Right ventricle myocardium inferior (tissue), 1 donor: ENCODE data around the gene NPAT. TPM values are rescaled to one million over a fixed set of nuclear protein-coding genes. Genes with fewer than 3 reads are reported as not detected.
A peak's percentile ranks its signal among the peaks of the same experiment; 100 is the strongest.

ENCODE experiments used
- ATAC-seq: fragments of 200-7000 bp; cut with Tn5 transposase; one replicate; pipeline ENCODE4 v1.9.1; 2020; ENCODE audit warnings: mild to moderate bottlenecking, moderate library complexity
- DNase-seq: peaks from one replicate; pipeline ENCODE4 v3.0.0; 2021; ENCODE audit errors: missing footprints
- intact Hi-C: fragments of 100-400 bp; cut with DNase I; formaldehyde crosslinking; loops from one replicate; pipeline ENCODE4 v1.11.0; 2022
- total RNA-seq: library from RNA; stranded (reverse); fragmentation: NEBNext Ultra II Directional; extraction: Animal tissue kit (Norgen Biotek cat#: 25700); gene quantifications from one replicate; pipeline ENCODE4 v1.2.1, GENCODE V29; 2021
- donor health status: DM: no; HTN: yes; CAD: no; lungs with severe emphysema.

NPAT gene
- total RNA-seq, 1 donor from 2014 or later = 7.4 TPM

DNA sequence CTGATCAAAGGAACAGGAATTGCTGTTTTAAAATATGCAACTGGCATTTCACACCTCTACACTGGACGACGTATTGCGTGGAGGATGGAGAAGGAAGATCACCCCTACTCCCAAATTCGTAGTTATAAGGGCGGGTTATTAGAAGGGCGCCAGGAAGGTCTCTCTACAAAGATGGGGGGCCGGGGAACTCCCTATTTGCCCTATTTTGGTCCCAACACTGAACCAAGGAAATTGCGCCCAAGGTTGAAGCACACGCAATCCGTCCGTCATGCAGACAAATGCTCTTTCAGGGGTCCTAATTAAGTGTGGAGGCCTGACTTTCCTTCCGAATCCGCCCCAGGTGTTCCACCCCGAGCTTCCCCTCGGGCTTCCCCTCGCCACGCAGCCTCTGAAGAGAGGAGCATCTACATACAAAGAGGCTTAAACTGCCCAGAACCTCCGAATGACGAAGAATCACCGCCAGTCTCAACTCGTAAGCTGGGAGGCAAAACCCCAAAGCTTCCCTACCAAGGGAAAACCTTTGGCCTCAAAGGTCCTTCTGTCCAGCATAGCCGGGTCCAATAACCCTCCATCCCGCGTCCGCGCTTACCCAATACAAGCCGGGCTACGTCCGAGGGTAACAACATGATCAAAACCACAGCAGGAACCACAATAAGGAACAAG is 396 bp downstream of the NPAT start:
- ATAC-seq (no peak), DNase-seq (no peak)
- intact Hi-C loops = loop anchor here (2.0 kb wide), 3 partner anchors 101 to 433 kb away; partner anchors contain the start of genes ACAT1 and C11orf65

DNA sequence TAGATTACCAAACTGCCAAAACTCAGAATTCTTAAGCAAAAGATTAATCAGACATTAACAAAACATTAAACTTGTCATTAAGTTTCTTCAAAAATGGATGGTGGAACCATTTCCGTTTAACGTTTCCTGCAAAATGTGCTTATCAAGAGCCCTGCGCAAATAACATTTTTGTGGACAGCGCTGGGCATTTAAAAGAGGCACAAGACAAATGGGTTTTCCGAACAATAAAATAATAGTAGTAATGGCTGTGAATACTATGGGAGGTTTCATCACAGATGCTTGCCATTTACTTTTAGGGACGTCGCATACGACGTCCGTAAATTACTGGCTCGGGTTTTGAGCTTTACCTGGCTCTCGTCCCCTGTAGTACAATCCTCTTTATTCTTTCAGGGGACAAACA is 1.1 kb downstream of the NPAT start:
- intact Hi-C loops = no loop called here
- no peak for DNase-seq
- ATAC-seq = no peak

DNA sequence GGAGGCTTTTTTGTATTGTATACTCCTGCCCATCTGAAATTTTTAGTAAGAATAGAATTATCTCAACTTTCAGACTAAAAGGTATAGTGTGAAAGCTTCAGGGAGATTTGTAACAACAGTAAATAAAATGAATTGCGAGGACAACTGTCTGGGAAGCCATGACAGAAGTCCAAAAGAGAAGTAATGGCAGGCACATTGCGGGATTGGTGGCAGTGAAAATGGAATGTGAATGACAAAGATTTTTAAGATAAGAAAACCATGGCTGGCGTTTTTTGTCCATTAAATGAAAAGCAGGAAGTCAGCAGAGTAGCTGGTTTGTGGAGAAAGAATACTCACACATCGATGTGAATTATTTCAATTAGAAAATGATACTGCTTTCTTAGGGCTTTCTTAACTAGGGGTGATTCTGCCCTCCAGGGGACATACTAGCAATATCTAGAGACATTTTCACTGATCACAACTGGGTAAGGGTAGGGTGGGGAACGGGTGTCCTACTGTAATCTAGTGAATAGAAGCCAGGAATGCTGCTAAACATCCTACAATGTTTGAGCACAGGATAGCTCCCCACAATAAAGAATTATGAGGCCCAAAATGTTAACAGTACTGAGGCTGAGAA is 1.6 kb downstream of the NPAT start:
- DNase-seq (no peak), ATAC-seq (no peak)
- intact Hi-C loops = no loop called here

DNA sequence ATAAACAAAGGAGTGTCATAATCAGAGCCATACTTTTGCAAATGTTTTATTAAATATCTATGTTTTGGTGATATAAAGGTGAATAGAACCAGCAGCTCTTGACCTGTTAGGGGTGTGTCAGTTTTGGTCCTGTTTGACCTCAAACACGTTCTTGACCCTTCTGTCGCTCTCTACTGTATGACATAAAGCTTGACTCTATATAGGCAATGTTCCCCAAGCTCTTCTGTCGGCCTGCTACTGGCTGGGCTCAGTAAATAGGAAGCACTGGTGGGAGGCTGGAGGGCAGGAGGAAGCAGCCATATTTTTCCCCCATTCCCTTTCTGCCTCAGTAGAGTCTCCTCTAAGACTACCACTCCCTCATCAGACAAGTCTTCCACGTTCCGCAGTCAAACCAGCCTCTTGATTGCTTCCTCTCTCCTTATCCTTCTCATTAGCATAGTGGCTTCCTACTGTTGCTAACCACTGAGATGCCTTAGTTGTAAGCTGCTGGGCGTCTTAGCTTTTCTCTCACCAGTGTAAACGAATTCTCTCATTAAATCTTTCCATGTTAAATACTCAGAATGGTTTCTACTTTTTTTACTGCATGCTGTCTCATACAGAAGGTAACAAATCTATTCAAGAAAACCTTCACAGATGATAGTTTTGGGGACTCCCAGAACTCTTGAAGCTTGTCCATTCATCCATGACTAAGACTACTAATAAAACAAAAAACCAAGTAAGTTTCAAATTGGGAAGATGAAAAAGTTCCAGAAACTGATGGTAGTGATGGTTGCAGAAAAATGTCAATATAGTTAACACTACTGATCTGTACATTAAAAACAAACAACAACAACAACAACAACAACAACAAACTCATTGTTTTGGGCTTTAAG is 3.3 kb downstream of the NPAT start:
- intact Hi-C loops = no loop called here

DNA sequence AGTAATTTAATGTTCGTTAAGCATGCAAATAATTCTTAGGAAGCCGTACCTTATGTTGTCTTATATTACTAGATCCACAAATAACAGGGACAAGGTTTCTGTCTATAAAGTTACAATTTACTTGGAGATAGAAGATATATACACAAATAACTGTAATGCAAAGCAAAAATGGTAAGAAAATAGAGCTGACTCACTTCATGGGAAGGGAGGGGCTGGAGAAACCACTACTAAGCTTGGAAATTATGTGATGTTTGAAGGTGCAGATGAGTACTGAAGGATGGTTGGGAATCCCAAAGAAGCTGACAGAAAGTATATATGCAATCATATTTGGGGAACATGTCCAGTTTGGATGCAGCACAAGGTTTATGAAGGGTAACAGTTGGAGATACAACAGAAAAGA is 4.0 kb downstream of the NPAT start:
- ATAC-seq (no peak), DNase-seq (no peak)
- intact Hi-C loops = no loop called here

More for the DNA sequence above, 3.3 kb downstream of the NPAT start:
- DNase-seq (no peak), ATAC-seq (no peak)

GRCh38 chr11:108216988-108217387 is 5.5 kb downstream of the NPAT start:
- DNase-seq = no peak
- intact Hi-C loops = no loop called here

GRCh38 chr11:108213784-108214183 is 8.7 kb downstream of the NPAT start:
- no peak for ATAC-seq
- DNase-seq = no peak
- intact Hi-C loops = no loop called here

More at GRCh38 chr11:108216988-108217387, 5.5 kb downstream of the NPAT start:
- no peak for ATAC-seq

GRCh38 chr11:108210441-108210840 is 12.0 kb downstream of the NPAT start:
- DNase-seq (no peak), ATAC-seq (no peak)
- intact Hi-C loops = no loop called here

- DNase-seq = no peak
Observed at GRCh38 chr11:108207683-108208060, 14.8 kb downstream of the NPAT start.

GRCh38 chr11:108206969-108207682 is 15.3 kb downstream of the NPAT start:
- ATAC-seq (no peak), DNase-seq (no peak)
- intact Hi-C loops = no loop called here

More at GRCh38 chr11:108207683-108208060, 14.8 kb downstream of the NPAT start:
- no peak for ATAC-seq
- intact Hi-C loops = no loop called here

GRCh38 chr11:108206171-108206570 is 16.3 kb downstream of the NPAT start:
- ATAC-seq = peak; percentile 72
- intact Hi-C loops = no loop called here
- DNase-seq = peak; percentile 73

GRCh38 chr11:108204929-108205499 is 17.4 kb downstream of the NPAT start:
- ATAC-seq (no peak), DNase-seq (no peak)
- intact Hi-C loops = no loop called here

DNA sequence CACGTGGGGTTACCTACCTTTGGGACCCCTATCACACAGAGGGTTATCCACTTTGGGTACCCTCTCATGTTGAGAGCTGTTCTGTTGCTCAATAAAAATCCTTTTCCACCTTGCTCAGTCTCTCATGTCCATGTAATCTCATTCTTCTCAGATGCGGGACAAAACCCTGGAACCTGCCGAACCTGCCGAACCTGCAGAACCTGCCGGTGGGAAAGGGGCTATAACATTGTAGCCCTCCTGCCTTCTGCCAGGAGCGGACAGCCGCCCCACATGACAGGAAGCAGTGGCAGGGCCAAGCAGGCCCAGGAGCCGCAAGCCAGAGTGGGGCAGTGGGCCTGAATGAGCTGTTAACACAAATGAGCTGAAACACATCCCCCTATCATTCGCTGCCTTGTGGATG is 18.1 kb downstream of the NPAT start:
- intact Hi-C loops = no loop called here
- ATAC-seq (no peak), DNase-seq (no peak)

- ATAC-seq = no peak
- intact Hi-C loops = no loop called here
- DNase-seq = no peak
Observed at GRCh38 chr11:108203075-108203474, 19.4 kb downstream of the NPAT start.

GRCh38 chr11:108199446-108200321 is 22.8 kb downstream of the NPAT start:
- ATAC-seq (no peak), DNase-seq (no peak)
- intact Hi-C loops = no loop called here

- intact Hi-C loops = no loop called here
- ATAC-seq = peak; percentile 40
- DNase-seq = no peak
Observed at GRCh38 chr11:108198833-108199232, 23.6 kb downstream of the NPAT start.

DNA sequence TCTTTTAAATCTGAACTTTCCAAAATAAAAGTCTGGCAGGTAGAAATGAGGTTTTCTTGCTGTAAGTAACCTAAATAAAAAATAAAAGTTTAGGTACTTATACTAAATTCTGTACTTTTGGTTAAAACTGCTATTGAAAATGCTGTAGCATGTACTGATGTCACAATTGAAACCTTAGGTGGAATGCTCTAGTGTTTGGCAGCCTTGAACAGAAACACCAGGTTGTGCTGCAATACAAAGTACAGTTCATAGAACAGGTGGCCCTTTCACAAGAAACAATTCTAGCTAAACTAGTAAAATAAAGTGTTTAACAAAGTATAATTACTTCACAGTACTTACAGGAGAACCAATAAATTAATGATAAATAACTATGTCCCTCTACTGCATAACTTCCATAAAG is 25.1 kb downstream of the NPAT start:
- DNase-seq (no peak), ATAC-seq (no peak)
- intact Hi-C loops = no loop called here

DNA sequence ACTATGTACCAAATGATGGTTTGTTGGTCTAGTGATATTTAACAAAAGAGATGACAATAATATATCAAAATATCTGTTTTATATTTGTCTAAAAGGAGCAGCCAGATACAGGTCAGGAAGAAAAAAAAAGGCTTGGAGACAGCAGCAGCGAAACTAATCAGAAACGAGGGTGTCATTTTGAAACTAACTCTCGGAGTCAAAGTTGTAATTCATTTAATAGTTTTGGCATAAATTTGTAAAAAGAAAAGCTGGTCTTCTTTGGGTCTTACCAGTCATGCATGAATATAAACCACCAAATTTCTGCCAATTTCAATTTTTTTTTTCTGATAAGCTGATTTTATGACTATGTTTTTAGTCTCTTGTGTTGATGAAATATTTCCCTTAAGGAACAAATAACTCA is 25.5 kb downstream of the NPAT start:
- ATAC-seq (no peak), DNase-seq (no peak)
- intact Hi-C loops = no loop called here
